Thyroid gland (tissue), 4 donors: ENCODE measurements around the gene PRR13. TPM values are rescaled to one million over a fixed set of nuclear protein-coding genes. Genes with fewer than 3 reads are reported as not detected.

Experiments
- DNase-seq, 2 donors: peaks; one replicate each; pipeline ENCODE4 v3.0.0-alpha.2; 2019
- H3K27ac ChIP-seq, 3 donors: fragments of 200-600 bp; sonication (generic); 1 replicate in 2 of 3; 2 replicates in 1 of 3; pipeline ENCODE4 v1.5.1; 2016 to 2019; ENCODE audit warnings: mild to moderate bottlenecking in 1 of 3, moderate library complexity in 1 of 3
- H3K27me3 ChIP-seq: fragments of 200-600 bp; sonication (generic); one replicate; pipeline ENCODE4 v1.5.1; 2019
- H3K36me3 ChIP-seq, 2 donors: fragments of 200-600 bp; sonication (generic); one replicate each; pipeline ENCODE4 v1.5.1; 2016 to 2019
- H3K4me1 ChIP-seq, 2 donors: fragments of 200-600 bp; sonication (generic); one replicate each; pipeline ENCODE4 v1.5.1; 2017 to 2019
- H3K4me3 ChIP-seq, 3 donors: fragments of 200-600 bp; sonication (generic); replicated peaks in 1 of 3; 1 replicate in 2 of 3; 2 replicates in 1 of 3; pipeline ENCODE4 v1.5.1; 2016; ENCODE audit warnings: mild to moderate bottlenecking in 1 of 3
- H3K9me3 ChIP-seq: fragments of 200-600 bp; sonication (generic); one replicate; pipeline ENCODE4 v1.5.1; 2017
- POLR2A ChIP-seq, 2 donors: fragments of 450-650 bp; IDR thresholded peaks; one replicate each; pipeline ENCODE4 v1.6.1; 2017; ENCODE audit warnings: antibody characterized with exemption in 2 of 2, mild to moderate bottlenecking in 2 of 2, moderate library complexity in 1 of 2
- WGBS, 2 donors: methylation state at CpG; one replicate each; pipeline ENCODE4 v1.1.5; 2017; 5-methylcytosine and 5-hydroxymethylcytosine counted together
- intact Hi-C: fragments of 100-400 bp; cut with DNase I; formaldehyde crosslinking; loops from one replicate; pipeline ENCODE4 v1.15.1; 2023
- total RNA-seq, 4 donors: library from RNA; depleted of rRNA; stranded (reverse); fragments of >200 nt; gene quantifications; one replicate each; pipeline ENCODE4 v1.2.3, GENCODE V29; 2016
- TF ChIP-seq, protein P1 (sequence below), 6 experiments: fragments of 200-600 bp in 3 of 6; fragments of 450-650 bp in 3 of 6; sonication (generic) in 3 of 6; IDR thresholded peaks; one replicate each; pipeline ENCODE4 v1.5.1; 2016 to 2019; ENCODE audit warnings: antibody characterized with exemption in 6 of 6, mild to moderate bottlenecking in 2 of 6, inconsistent platforms in 1 of 6, moderate library complexity in 1 of 6

The PRR13 gene
- total RNA-seq, 4 donors from 2014 or later, result 51.6 to 83.6 (median 68.9) TPM

DNA sequence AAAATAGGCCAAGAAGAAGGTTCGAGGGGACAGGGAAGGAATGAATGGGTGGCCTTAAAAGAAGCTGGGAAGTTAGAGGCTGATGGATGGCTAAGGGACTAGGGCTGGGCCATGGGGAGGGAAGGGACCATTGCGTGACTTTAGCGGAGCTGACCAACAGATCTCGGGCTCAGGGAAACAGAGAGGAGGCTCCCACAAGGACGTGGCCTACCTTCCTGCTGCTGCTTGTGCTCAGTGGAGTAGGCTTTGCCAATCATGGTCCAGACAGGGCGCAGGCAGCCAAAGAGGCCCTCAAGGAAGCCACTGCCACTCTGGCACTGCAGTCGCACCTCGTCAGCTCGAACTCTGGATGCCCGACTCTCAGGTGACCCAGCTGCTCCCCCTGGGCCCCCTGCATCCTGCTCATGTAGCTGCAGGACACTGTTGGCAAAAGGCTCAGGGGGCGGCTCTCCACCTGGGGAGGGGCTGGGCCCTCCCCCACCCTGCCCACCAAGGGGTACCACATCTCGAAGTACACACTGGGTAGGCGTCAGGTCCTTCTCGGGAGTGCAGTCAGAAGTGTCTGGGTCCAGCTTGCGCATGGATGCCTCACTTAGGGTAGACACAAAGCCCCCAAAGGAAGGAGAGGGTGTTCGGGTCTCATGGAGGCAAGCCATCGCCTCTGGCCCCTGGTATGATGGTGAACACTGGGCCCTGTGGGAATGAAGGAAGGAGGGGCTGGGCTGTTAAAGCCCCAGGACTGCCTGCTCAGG, 45.4 kb downstream of the PRR13 start:
- no peak for DNase-seq
- intact Hi-C loops, result no loop called here
- no peak for TF ChIP-seq POLR2A (IDR thresholded peaks at IDR 0.05)
- TF ChIP-seq, protein P1, sequence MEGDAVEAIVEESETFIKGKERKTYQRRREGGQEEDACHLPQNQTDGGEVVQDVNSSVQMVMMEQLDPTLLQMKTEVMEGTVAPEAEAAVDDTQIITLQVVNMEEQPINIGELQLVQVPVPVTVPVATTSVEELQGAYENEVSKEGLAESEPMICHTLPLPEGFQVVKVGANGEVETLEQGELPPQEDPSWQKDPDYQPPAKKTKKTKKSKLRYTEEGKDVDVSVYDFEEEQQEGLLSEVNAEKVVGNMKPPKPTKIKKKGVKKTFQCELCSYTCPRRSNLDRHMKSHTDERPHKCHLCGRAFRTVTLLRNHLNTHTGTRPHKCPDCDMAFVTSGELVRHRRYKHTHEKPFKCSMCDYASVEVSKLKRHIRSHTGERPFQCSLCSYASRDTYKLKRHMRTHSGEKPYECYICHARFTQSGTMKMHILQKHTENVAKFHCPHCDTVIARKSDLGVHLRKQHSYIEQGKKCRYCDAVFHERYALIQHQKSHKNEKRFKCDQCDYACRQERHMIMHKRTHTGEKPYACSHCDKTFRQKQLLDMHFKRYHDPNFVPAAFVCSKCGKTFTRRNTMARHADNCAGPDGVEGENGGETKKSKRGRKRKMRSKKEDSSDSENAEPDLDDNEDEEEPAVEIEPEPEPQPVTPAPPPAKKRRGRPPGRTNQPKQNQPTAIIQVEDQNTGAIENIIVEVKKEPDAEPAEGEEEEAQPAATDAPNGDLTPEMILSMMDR (IDR thresholded peaks at IDR 0.05), result no peak
- WGBS, 2 donors, result 81 to 84% methylated on average over 11 to 16 of the region's 17 CpGs
- Histone ChIP-seq H3K4me1 (peaks cover under 1 to 2% of the 10 kb centered on the region in 2 donors), H3K27me3 (no peaks in the 10 kb centered on the region), H3K9me3 (no peaks in the 10 kb centered on the region), H3K4me3 (no peak overlapping the region), H3K27ac (no peak overlapping the region), H3K36me3 (peaks cover 19 to 20% of the 10 kb centered on the region in 2 donors)

DNA sequence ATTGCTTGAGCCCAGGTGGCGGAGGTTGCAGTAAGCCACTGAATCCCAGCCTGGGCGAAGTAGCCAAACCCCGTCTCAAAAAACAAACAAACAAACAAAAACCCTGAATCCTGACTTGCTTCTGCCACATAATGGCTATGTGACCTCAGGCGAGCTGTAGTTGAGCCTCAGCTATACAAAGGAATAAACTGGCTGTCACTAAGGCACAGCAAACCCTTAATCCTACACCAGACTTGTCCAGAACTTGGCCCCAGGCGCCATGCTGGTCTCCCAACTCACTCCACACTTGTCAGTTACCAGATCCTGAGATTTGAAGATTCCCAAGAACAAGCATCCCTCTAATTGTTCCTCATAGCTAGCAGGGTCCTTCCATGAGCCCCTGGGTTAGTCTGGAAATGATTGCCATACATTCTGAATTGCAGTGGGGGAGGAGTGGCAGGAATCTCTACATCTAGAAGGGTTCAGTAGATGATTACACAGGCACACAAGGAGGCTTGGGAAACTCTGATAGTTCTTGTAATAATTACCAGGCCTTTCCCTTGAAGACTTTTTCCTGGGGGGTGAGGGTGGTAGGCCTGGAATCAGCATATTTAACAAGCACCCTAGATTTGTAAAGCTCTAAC, 47.8 kb downstream of the PRR13 start:
- Histone ChIP-seq H3K4me1 (peaks cover 15 to 20% of the 10 kb centered on the region in 2 donors), H3K27ac (no peak overlapping the region), H3K36me3 (peaks cover 3 to 4% of the 10 kb centered on the region in 2 donors), H3K4me3 (no peak overlapping the region), H3K9me3 (no peaks in the 10 kb centered on the region), H3K27me3 (no peaks in the 10 kb centered on the region)
- WGBS, 2 donors, result 93 to 97% methylated on average over 5 of the region's 5 CpGs
- TF ChIP-seq, protein P1 (IDR thresholded peaks at IDR 0.05), result no peak
- no peak for TF ChIP-seq POLR2A (IDR thresholded peaks at IDR 0.05)
- no peak for DNase-seq
- intact Hi-C loops, result no loop called here

GRCh38 chr12:53492188-53492587, 50.7 kb downstream of the PRR13 start:
- intact Hi-C loops, result no loop called here
- TF ChIP-seq POLR2A (IDR thresholded peaks at IDR 0.05), result no peak
- TF ChIP-seq, protein P1 (IDR thresholded peaks at IDR 0.05), result no peak
- whole genome bisulfite sequencing, 2 donors, result 41 to 42% methylated on average over 20 of the region's 20 CpGs
- peak; percentile 50 to 55 for DNase-seq
- Histone ChIP-seq H3K4me1 (peaks cover 21 to 28% of the 10 kb centered on the region in 2 donors), H3K27ac (peak overlapping the region; percentile 85 to 93 (median 91)), H3K27me3 (no peaks in the 10 kb centered on the region), H3K9me3 (no peaks in the 10 kb centered on the region), H3K36me3 (no peaks in the 10 kb centered on the region), H3K4me3 (peak overlapping the region in 1 of 3 donors; percentile 55)

GRCh38 chr12:53492830-53493609, 51.5 kb downstream of the PRR13 start:
- intact Hi-C loops, result no loop called here
- DNase-seq, result peak; percentile 96 to 97
- no peaks in the 10 kb centered on the region for H3K27me3 ChIP-seq
- 2 to 3% methylated on average over 12 to 14 of the region's 52 CpGs for WGBS, 2 donors
- peak overlapping the region; percentile 85 to 93 (median 91) for H3K27ac ChIP-seq
- peak overlapping the region in 2 of 3 donors; percentile 44 to 55 for H3K4me3 ChIP-seq
- no peaks in the 10 kb centered on the region for H3K36me3 ChIP-seq
- peak; percentile 52 to 87 for TF ChIP-seq POLR2A (IDR thresholded peaks at IDR 0.05)
- TF ChIP-seq, protein P1 (IDR thresholded peaks at IDR 0.05), result no peak
- peaks cover 21 to 28% of the 10 kb centered on the region in 2 donors for H3K4me1 ChIP-seq
- H3K9me3 ChIP-seq, result no peaks in the 10 kb centered on the region
